Muscle of back (tissue), 11 donors: ENCODE data around the gene HMCN2. TPM values are rescaled to one million over a fixed set of nuclear protein-coding genes. Genes with fewer than 3 reads are reported as not detected.
A peak's percentile ranks its signal among the peaks of the same experiment; 100 is the strongest.

Experiments
- DNase-seq, 3 donors: peaks; one replicate each; pipeline versions ENCODE4 v3.0.0 to v3.0.0-alpha.2; 2013
- polyA plus RNA-seq, 10 donors: library from polyadenylated mRNA; unstranded; fragments of 120-200 nt; gene quantifications; one replicate each; pipeline ENCODE4 v1.2.1, GENCODE V29; 2013; ENCODE audit not compliant: insufficient read length in 10 of 10

The HMCN2 gene
- polyA plus RNA-seq, 10 donors = 4.8 to 21.1 (median 10.9) TPM

DNA sequence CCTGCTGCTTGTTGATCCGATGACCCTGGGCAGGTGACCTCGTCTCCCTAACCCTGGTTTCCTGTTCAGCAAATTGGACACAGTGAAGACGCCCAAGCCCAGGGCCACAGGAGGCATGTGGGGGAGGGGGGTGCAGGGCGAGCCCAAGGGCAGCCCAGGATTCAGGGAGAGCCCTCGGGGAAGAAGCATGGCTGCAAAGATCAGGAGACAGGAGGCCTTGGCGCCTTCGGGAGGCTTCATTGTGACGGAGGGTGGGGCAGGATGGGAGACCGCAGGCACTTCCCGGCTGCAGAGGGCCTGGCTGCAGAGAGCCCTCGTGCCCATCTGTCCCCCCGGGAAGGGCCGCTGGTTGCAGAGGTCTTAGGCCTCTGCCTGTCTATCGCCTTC is 185.4 kb downstream of the HMCN2 start:
- no peak for DNase-seq

DNA sequence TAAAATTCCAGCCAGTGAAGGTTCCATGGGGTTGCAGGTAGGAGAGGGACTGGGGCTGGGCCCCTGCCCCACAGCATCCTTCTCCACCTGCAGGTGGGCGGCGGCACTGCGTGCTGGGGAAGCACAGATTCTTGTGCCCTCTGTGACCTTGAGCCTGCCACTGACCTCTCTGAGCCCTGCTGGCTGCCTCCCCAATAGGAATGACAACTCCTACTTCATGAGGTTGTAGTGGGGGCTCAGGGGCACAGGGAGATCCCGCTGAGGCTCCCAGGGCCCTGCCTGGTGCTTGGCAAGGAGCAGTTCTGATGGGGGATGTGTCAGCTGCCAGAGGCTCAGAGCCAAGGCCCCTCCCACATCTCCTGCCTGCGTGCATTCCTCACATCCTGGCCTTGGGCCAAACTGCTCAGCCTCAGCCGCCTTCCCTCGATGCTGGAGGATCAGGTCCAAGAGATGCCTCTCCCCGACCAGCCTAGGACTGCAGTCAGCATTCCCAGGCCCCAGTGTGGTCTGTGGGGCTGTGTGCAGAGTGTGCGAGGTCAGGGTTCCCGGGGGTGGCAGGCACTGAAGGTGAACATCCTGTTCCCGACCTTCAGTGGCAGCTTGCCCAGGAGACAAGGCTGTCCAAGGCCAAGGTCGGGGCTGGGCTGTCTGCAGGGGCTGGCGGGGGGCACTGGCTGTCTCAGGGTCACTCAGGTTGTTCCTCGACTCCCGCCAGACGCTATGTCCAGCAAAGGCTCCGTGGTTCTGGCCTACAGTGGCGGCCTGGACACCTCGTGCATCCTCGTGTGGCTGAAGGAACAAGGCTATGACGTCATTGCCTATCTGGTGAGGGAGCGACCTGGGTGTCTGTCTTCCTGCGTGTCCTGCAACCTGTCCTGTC is 186.2 kb downstream of the HMCN2 start:
- DNase-seq = peak; percentile 79 to 90 (median 80)

DNA sequence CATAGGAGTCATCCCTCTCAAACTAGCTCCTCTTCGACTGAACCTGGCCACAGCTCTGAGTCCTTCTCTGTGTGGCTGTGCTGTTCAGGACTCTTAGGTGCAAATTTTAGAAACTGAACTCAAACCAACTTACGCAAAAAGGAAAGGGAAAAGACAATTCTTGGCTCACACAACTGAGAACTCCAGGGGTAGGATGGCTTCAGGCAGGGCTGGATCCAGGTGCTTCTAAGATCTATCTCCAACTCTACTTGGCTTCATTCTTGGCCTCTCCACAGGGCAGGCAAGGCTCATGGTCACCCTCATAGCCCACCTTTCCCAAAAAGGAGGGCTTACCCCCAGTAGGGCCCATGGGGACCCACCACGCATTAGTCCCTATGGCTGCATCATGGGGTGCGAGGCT is 187.3 kb downstream of the HMCN2 start:
- no peak for DNase-seq

DNA sequence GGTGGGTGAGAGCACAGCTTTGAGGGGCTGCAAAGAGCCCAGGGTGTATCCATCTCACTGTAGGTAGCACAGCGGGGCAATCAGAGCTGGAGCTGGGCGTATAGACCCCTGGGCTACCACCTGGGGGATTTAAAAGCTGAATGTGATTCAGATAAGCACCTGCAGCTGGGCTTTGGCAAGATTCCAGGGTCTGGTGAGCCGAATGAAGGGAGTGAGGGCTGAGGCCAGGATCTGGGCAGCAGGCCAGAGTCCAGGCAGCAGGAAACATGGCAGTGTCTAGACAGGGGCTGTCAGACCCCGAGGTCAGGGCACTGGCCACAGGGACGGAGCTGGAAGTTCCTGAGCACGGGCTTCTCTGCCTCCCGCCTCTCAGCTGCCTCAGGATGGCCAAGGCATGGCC is 187.9 kb downstream of the HMCN2 start:
- peak in 2 of 3 donors; percentile 31 to 33 for DNase-seq

DNA sequence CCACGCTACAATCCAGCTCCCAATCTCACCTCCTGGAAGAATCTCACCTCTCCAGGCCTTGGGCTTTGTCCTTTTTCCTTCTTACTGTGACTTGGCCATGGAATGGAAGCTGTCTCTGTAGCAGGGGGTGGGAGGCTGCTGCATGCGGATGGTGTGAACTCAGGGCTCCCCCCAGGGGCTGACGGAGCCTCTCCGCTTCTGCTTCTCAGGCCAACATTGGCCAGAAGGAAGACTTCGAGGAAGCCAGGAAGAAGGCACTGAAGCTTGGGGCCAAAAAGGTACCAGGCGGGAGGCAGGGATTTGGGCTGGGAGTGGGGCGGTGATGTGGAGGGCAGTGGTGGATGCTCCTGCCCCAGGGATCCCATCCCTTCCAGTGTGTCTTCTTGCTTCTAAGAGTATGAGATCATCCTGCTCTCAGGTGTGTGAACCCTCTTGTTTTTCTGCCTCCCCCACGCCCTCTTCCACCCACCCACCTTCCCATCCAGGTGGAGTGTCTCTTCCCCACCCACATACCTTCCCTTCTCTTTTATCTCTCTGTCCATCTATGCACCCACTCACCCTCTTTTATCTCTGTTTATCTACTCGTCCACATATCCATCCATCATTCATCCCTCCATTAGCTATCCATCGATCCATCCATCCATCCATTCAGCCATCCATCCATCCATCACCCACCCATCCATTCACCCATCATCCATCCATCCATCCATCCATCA is 188.7 kb downstream of the HMCN2 start:
- DNase-seq = no peak

DNA sequence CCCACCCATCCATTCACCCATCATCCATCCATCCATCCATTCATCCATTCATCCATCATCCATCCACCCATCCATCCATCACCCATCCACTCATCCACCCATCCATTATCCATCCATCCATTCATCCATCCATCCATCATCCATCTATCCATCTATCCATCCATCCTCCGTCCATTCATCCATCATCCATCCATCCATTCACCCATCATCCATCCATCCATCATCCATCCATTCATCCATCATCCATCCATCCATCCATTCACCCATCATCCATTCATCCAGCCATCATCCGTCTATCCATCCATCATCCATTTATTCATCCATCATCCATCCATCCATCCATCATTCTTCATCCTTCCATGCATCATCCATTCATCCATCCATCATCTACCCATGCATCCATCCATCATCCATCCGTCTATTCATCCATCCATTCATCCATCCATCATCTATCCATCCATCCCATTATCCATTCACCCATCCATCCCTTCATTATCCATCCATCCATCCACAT is 189.3 kb downstream of the HMCN2 start:
- no peak for DNase-seq

DNA sequence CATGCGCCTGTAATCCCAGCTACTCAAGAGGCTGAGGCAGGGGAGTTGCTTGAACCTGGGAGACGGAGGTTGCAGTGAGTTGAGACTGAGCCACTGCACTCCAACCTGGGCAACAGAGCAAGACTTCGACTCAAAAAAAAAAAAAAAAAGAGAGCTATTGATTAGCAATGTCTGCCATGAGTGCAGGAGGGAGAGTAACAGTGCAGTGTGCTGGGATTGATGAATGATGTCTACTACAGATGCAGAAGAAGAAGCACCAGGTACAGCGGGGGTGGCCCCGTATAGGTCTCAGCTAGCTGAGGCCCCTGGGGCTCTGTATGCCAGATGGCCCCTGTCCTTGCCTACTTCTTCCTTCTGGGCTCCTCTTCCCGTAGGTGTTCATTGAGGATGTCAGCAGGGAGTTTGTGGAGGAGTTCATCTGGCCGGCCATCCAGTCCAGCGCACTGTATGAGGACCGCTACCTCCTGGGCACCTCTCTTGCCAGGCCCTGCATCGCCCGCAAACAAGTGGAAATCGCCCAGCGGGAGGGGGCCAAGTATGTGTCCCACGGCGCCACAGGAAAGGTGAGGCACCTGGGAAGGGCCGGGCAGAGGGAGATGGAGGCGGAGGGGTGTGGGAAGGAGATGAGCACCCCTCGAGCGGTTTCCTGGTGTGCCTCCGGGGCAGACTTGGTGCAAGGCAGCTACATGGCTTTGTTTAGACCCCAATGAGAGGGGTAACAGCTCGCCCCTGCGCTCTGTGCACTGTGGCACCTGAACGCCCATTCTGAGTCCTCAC is 192.7 kb downstream of the HMCN2 start:
- DNase-seq = no peak

DNA sequence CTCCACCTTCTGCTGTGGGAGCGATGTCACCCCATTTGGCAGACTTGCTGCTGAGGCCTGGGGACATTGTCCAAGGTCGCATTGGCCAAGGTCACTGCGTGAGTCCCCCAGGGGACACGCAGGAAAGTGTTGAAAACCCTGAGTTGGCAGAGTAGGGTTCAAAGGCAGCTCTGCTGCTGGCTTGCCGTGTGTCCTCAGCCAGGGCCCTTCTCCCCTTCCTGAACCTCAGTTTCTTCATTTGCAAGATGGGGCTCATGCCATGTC is 193.2 kb downstream of the HMCN2 start:
- DNase-seq = no peak

DNA sequence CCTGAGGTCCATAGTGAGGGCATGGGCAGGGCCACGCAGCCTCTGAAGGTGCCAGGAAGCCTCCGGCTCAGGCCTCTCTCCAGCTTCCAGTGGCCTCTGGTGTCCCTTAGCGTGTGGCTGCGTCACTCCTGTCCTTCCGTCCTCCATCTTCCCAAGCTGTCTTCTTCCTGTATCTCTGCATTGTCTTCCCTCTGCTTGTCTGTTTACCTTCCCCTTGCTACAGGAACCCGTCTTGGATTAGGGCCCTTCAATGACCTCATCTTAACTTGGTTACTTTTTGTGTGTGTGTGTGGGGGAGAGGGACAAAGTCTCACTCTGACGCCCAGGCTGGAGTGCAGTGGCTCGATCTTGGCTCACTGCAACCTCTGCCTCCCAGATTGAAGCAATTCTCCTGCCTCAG is 193.6 kb downstream of the HMCN2 start:
- no peak for DNase-seq

DNA sequence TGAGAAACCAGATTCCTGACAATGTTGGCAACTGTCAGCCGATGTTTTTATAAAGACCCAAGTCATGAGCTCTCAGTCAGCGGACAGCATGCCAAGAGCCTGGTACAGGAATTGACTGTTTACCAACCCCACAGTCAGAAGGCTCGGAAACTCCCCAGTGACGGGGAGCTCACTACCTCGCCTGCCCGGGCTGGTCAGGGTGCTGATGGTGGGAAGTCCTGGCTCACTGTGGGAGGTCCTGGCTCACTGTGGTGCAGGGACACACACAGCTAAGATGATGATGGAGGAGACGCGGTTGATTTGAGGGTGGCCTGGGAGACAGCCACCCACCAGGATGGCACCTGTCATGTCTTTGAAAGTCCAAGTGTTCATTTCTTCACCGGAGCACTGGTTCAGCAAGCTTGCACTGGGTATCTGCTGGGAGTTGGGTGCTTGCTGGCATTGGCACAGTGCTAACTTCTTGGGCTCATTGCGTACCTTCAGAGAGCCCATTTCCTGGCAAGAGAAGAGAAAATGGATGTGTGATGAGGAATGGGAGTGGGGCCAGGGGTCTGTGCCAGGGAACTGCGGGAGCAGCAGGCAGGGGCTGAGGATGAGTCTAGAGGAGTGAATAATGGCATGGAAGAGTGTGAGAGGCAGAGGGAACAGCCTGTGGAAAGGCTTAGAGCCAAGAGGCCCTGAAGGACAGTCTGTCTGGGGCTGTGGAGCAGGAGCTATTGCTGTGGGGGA is 194.5 kb downstream of the HMCN2 start:
- DNase-seq = no peak

DNA sequence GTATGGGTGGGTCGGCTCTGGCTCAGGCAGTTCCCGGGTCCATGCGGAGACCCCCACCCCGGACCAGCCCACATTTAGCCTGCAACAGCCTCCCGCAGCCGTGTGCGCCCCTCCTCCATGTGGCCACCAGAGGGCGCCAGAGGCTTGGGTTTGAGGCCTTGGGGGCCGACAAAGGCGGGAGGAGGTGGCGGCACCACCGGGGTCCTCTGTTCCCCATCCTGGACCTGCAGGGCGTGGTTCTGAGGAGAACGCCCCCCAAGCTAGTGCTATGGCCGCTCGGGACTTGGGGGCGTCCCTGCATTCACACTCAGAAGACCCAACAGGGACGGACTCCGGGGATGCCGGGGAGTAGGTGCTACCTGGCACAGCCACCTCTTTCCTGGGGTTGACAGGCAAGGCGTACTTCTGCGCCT is 195.7 kb downstream of the HMCN2 start:
- peak in 2 of 3 donors; percentile 46 to 66 for DNase-seq

DNA sequence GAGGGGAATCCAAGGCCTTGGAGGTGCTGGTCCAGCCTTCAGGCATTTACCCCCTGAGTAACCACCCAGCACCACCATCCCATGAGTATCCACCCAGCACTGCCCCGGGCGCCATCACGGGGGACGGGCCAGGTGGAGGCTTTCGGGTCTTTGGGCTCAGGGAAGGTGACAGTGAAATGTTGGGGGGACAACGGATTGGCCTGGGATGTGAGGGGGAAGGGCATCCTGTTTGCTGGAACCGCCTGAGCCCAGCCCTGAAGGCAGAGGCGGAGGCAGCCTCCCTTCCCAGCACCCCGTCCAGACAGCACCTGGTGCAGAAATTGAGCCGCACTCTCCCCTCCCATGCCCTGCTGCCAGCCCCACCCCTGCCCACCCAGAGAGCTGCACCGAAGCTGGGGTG is 196.2 kb downstream of the HMCN2 start:
- no peak for DNase-seq

DNA sequence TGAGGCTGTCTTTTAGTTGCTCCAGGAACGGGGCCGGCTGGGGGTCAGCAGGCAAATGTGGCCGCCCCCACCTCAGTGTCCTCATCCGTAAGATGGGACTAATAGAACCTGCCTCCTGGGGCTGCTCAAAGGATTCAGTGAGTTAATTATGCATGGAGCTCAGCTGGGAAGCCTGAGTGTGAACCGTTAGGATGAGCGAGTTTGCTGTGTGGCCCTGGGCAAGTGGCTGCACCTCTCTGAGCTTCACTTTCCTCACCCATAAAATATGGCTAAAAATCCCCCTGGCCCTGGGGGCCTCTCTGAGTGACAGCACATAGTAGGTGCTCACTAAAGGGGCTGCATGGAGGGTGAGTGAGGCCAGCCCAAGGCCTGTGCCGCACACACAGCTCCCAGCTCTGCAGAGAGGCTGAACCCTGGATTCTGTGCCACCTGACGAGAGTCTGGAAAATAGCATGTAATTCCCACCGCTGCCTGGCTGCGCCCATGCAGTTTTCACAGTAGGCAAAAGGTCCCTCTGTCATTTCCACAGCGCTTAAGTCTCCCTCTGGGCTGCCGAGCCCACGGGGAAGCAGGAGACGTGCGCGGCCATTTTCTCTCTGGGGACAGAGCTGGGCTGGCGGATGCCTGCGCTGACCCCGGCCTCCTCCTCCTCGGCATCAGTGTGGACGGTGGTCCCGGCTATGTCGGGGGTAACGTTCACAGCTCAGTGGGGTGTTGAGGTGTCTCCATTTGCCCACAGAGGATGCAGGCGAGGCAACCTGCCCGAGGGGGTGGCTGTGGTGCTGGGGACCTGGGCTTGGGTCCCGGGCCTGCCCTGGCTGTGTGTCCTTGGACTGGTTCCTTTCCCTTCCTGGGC is 197.4 kb downstream of the HMCN2 start:
- DNase-seq = no peak

DNA sequence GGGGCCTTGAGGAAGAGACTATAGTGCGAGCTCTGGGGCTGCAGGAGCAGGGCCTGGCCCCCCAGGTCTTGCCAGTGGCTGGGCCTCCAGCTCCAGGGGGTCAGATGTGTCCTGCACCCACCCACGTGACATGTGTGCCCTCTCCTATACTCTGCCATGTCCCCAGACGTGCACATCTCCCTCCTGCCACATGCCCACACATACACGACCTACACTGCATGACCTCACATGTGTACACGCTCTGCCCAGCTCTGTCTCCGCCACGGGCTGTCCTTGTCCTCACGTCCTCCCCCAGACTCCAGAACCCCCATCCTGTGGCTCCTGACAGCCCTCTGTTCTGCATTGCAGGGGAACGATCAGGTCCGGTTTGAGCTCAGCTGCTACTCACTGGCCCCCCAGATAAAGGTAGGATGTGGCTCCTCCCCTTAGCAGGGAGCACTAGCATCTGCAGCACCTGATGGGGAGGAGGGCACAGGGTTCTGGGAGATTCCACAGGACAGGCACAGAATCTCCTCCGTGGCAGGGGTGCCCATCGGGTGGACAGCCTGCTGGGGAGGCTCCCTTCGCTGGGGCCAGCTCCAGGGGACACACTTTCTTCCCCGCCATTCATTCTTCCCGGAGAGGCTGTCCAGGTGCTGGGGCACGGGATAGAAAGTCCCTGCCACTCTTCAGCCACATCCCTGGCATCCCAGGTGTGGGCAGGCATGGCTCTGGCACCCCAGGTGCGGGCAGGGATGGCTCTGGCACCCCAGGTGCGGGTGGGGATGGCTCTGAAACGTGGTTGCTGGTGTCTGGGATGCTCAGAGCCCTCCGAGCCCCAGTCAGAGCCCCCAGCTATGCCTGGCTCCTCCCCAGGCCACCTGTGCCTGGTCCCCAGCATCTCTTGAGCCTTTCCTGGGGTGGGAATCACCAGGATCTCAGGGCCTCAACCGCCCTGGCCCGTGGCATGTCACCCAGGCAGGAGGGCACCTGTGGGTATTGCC is 198.5 kb downstream of the HMCN2 start:
- no peak for DNase-seq

DNA sequence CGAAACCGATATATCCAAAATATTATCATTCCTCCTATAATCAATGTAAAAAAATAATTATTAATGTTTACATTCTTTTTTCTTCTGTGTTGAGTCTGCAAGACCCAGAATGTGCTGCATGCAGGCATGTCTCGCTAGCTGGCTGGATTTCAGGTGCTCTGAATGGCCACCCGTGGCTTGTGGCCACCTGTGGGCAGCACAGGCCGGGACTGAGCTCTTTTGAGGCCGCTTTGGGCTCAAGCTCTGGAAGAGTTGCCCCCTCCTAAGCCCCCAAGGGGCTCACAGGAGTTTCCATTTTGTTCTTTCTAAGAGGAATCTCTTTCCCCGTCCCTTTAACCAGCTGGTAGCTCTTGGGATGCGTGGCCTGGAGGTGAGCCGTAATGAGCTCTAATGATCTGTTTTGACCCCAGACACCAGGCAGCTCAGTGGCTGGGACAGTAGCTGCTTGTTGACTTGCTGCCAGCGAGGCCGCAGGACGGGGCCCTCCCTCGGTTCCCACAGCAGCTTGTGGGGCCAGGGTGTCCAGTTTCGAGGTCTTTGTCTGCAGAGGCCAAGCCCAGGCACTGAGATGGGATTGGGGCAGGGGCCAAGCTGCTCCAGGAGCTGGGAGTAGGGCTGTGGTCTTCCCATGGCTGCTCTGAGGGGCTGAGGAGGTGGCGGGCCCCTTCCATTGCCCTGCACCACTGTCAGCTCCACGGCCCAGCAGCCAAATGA is 200.0 kb downstream of the HMCN2 start:
- DNase-seq = no peak

DNA sequence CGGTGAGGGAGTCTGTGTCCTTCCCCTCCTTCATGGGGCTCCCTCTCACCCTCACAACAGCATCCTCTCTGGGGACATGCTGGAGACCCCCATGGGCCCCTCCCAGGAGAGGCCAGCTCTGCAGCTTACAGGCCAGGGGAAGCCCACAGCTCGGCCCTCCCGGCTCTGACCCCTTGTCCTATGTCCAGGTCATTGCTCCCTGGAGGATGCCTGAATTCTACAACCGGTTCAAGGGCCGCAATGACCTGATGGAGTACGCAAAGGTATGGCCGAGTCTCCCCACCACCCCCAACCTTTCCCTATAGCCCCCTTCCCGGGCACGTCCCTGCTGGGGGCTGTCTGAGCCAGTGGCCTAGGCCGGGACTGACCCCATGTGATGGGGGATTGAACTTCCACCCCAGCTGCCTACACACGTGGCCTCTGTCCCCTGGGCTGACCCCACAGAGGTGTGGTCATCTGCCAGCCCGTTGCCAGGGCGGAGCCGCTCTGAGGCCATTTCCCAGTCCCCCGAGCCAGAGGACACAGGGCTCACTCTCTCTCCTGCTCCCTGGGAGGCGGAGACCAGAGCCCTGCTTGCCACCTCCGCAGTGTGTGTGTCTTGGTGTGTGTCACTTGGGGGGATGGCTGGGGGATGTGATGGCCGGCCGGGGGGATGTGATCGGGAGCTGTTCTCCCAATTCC is 201.1 kb downstream of the HMCN2 start:
- DNase-seq = no peak

DNA sequence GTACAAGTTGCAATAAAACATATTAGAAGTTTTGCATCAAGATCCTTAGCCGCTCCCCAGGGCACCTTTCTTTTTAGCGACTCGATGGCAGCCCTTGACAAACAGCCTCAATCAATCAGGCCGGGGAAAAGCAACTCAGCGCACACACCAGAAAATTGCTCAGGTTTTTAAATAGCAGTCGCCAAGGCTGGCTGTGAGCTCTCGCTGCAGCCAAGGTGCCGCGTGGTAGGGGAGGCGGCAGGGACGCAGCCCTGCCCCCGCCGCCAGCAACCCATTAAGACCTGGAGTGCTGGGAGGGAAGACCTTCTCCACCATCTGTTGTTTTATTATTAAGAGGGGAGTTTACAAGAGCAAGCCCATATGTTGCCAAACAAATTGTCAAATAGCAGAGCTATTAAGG is 201.8 kb downstream of the HMCN2 start:
- no peak for DNase-seq

DNA sequence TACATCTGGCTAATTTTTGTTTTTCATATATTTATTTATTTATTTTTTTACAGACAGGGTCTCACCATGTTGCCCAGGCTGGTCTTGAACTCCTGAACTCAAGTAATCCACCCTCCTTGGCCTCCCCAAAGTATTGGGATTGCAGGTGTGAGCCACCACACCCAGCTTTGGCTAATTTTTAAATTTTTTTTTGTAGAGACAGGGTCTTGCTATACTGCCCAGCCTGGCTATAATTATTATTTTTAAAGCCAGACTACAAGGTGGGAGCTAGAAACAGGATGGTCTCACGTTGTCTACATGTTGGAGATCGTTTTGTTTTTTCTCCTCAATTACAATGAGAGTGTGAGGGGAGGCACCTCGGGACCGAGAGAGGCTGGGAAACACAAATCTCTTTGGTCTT is 203.0 kb downstream of the HMCN2 start:
- DNase-seq = no peak
